Measurements from ENCODE around the gene HECTD4.

- no peak for TF ChIP-seq CTCF (IDR thresholded peaks at IDR 0.05; ENCODE audit: low read length)
- TF ChIP-seq EZH2 (IDR thresholded peaks at IDR 0.05; ENCODE audit: borderline replicate concordance, low read length) = no peak
Measured at GRCh38 chr12:112252184-112252583, 130.0 kb downstream of the HECTD4 start.
